Loucy (cell line): Measurements from ENCODE around the gene L3MBTL3.

ENCODE experiments used
- H2AFZ ChIP-seq: fragments of 200-600 bp; sonication (generic); 2 replicates; pipeline ENCODE4 v1.6.0; 2016; ENCODE audit warnings: antibody characterized with exemption, mild to moderate bottlenecking, low read length, moderate library complexity
- H3F3A ChIP-seq: fragments of 200-600 bp; 2 replicates; pipeline ENCODE4 v1.6.0; 2016; ENCODE audit warnings: antibody characterized with exemption, low read depth, mild to moderate bottlenecking
- H3K27me3 ChIP-seq: fragments of 200-600 bp; sonication (generic); 2 replicates; pipeline ENCODE4 v1.6.1; 2014; ENCODE audit warnings: low read length, mild to moderate bottlenecking; ENCODE audit not compliant: insufficient read depth, poor library complexity, severe bottlenecking
- H3K36me3 ChIP-seq: fragments of 200-600 bp; sonication (generic); 2 replicates; pipeline ENCODE4 v1.6.1; 2016; ENCODE audit warnings: low read length; ENCODE audit not compliant: insufficient read depth
- H3K4me1 ChIP-seq: fragments of 200-600 bp; sonication (generic); 2 replicates; pipeline ENCODE4 v1.5.1; 2014; ENCODE audit warnings: low read length, mild to moderate bottlenecking; ENCODE audit not compliant: insufficient read depth, poor library complexity, severe bottlenecking
- H3K4me2 ChIP-seq: fragments of 200-600 bp; sonication (generic); 2 replicates; pipeline ENCODE4 v1.6.0; 2014; ENCODE audit warnings: antibody characterized with exemption, low read length, low read depth, mild to moderate bottlenecking; ENCODE audit not compliant: poor library complexity, severe bottlenecking
- H3K4me3 ChIP-seq: fragments of 200-600 bp; sonication (generic); 2 replicates; pipeline ENCODE4 v1.5.1; 2014; ENCODE audit warnings: low read length, mild to moderate bottlenecking, mixed read lengths; ENCODE audit not compliant: poor library complexity, severe bottlenecking
- H3K79me2 ChIP-seq: fragments of 200-600 bp; sonication (generic); 2 replicates; pipeline ENCODE4 v1.6.1; 2014; ENCODE audit warnings: low read length; ENCODE audit not compliant: insufficient read depth
- H3K9ac ChIP-seq: fragments of 200-600 bp; sonication (generic); 2 replicates; pipeline ENCODE4 v1.6.0; 2014; ENCODE audit warnings: mild to moderate bottlenecking, low read depth, low read length, moderate library complexity; ENCODE audit not compliant: poor library complexity, severe bottlenecking
- H3K9me2 ChIP-seq: fragments of 200-600 bp; sonication (generic); replicated peaks from 2 replicates; pipeline ENCODE4 v1.6.1; 2016; ENCODE audit warnings: low read depth, low read length, mixed read lengths
- H3K9me3 ChIP-seq: fragments of 200-600 bp; sonication (generic); 2 replicates; pipeline ENCODE4 v1.6.1; 2014; ENCODE audit warnings: mild to moderate bottlenecking, antibody characterized with exemption, low read length, low read depth; ENCODE audit not compliant: insufficient read depth
- H4K20me1 ChIP-seq: fragments of 200-600 bp; sonication (generic); 2 replicates; pipeline ENCODE4 v1.6.0; 2014; ENCODE audit warnings: antibody characterized with exemption, low read length, mild to moderate bottlenecking; ENCODE audit not compliant: insufficient read depth, poor library complexity, severe bottlenecking
- EZH2phosphoT487 ChIP-seq: fragments of 200-600 bp; IDR thresholded peaks from 2 replicates; pipeline ENCODE4 v1.6.1; 2018; ENCODE audit warnings: antibody characterized with exemption, mild to moderate bottlenecking, moderate library complexity, borderline replicate concordance
- TF ChIP-seq, protein P1 (sequence below): fragments of 200-600 bp; sonication (generic); conservative IDR thresholded peaks from 2 replicates; pipeline ENCODE4 v1.5.1; 2014; ENCODE audit warnings: mild to moderate bottlenecking, antibody characterized with exemption, low read length

Gene L3MBTL3

DNA sequence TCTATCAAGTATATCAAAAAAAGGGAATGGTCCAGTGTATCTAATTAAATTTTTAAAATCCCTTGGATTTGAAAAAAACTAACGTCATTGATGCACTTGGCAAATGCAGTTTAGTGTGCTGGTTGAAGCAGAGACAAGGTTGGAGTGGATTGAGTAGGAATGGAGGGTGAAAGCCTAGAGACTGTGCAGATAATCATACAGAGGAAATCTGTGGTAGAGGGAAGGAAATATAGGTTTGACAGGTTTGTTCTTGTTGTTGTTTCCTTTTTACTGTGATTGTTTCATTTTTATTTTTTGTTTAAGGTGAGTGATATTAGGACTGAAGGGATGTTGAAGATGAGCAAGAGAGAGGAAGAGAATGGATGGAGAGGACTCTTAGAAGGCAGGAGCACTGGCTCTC is 29.0 kb upstream of the L3MBTL3 start:
- Histone ChIP-seq H3K9ac (no peak overlapping the region), H3K4me2 (no peak overlapping the region), H4K20me1 (no peaks in the 10 kb centered on the region), H3F3A (no peaks in the 10 kb centered on the region), H2AFZ (no peak overlapping the region), H3K27me3 (no peaks in the 10 kb centered on the region), H3K79me2 (no peaks in the 10 kb centered on the region), H3K9me2 (no peaks in the 10 kb centered on the region), H3K4me1 (no peaks in the 10 kb centered on the region), H3K4me3 (no peak overlapping the region), H3K36me3 (no peaks in the 10 kb centered on the region), H3K9me3 (no peaks in the 10 kb centered on the region)
- TF ChIP-seq EZH2phosphoT487 = no peak
- TF ChIP-seq, protein P1, sequence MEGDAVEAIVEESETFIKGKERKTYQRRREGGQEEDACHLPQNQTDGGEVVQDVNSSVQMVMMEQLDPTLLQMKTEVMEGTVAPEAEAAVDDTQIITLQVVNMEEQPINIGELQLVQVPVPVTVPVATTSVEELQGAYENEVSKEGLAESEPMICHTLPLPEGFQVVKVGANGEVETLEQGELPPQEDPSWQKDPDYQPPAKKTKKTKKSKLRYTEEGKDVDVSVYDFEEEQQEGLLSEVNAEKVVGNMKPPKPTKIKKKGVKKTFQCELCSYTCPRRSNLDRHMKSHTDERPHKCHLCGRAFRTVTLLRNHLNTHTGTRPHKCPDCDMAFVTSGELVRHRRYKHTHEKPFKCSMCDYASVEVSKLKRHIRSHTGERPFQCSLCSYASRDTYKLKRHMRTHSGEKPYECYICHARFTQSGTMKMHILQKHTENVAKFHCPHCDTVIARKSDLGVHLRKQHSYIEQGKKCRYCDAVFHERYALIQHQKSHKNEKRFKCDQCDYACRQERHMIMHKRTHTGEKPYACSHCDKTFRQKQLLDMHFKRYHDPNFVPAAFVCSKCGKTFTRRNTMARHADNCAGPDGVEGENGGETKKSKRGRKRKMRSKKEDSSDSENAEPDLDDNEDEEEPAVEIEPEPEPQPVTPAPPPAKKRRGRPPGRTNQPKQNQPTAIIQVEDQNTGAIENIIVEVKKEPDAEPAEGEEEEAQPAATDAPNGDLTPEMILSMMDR = no peak

GRCh38 chr6:129992881-129993280 is 25.5 kb upstream of the L3MBTL3 start:
- Histone ChIP-seq H3K9me2 (no peaks in the 10 kb centered on the region), H3K4me3 (no peak overlapping the region), H3K4me1 (no peaks in the 10 kb centered on the region), H3K36me3 (no peaks in the 10 kb centered on the region), H3K9me3 (no peaks in the 10 kb centered on the region), H3K4me2 (no peak overlapping the region), H4K20me1 (no peaks in the 10 kb centered on the region), H3K9ac (no peak overlapping the region), H3F3A (no peaks in the 10 kb centered on the region), H2AFZ (no peak overlapping the region), H3K79me2 (no peaks in the 10 kb centered on the region), H3K27me3 (no peaks in the 10 kb centered on the region)
- TF ChIP-seq, protein P1 = no peak
- TF ChIP-seq EZH2phosphoT487 = no peak

GRCh38 chr6:129994410-129994809 is 24.0 kb upstream of the L3MBTL3 start:
- Histone ChIP-seq H3K79me2 (no peaks in the 10 kb centered on the region), H3K9me2 (no peaks in the 10 kb centered on the region), H2AFZ (no peak overlapping the region), H3K9ac (no peak overlapping the region), H3K4me2 (no peak overlapping the region), H4K20me1 (no peaks in the 10 kb centered on the region), H3F3A (no peaks in the 10 kb centered on the region), H3K36me3 (no peaks in the 10 kb centered on the region), H3K27me3 (no peaks in the 10 kb centered on the region), H3K4me3 (no peak overlapping the region), H3K4me1 (no peaks in the 10 kb centered on the region), H3K9me3 (no peaks in the 10 kb centered on the region)
- TF ChIP-seq, protein P1 = no peak
- TF ChIP-seq EZH2phosphoT487 = no peak
